ENCODE data around the gene DCUN1D1. TPM values are rescaled to one million over a fixed set of nuclear protein-coding genes. Genes with fewer than 3 reads are reported as not detected.

Gene DCUN1D1
- total RNA-seq = 16.9 and 28.3 TPM in 2 replicates

DNA sequence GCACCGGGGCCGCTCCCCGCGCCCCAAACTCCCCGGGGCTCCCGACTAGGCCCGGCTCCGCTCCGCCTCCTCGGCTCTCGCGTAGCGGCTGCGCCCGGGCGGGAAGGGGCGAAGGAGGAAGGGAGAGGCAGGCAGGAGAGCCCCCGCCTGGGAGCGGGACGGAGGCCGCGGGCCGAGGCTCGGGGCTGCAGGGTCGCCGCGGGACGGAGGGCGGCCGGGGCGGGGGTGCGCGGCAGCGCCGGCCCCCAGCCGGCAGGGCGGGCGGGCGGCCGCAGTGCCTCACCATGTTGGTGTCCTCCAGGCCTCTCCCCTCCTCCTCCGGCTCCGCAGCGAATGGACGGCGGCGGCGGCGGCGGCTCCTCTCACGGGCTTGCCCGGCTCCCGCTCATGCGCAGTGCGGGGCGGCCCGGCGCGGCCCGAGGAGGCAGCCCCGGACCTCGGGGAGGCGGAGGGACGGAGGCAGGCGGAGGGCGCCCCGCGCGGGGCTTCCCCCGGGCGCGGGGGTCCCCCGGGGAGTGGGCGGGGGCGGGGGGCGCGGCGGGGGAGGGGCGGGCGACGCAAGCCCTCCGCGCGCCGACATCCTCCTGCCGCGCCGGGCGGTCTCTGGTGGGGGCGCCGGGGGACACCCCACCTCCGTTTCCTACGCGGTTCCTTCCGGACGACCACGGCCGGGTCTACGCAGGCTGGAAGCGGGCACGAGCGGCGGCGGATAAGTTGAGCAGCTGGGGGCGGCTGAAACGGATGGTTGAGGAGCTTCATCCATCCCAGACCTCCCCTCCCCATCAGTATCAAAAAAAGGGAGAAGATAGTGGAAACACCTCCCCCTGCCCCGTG lies at the start of gene DCUN1D1:
Gene DCUN1D1 (minus strand): TSS at position 335 of the 834 bp plus-strand sequence. CDS start 49 bp downstream, at position 286.

Other genes with a start within 250 kb of the DCUN1D1 start
- gene ATP11B, start 187.0 kb downstream of the DCUN1D1 start, total RNA-seq = 40.4 and 53.0 TPM in 2 replicates
- 19.8 and 29.4 TPM in 2 replicates for gene MCCC1, start 119.0 kb upstream of the DCUN1D1 start, total RNA-seq
- 0.11 TPM in 1 of 2 replicates, not detected in the other for gene LAMP3, start 182.2 kb upstream of the DCUN1D1 start, total RNA-seq